ENCODE results near the gene EPAS1.

DNA sequence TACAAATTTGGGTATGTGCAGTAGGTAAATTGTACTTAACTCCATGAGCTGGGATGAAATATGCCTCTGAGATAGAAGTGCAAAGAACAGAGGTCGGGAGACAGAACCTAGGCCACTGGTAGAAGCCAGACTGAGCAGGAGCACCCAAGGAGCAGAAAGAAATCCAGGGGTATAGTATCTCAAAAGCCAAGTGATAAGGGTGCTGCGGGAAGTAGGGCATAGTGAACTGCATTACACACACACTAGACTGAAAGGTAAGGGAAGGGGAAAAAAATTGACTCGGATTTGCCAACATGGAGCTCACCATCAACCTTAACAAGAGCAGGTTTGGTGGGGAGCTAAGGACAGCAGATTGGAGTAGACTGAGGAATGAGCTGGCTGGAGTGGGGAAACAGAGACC is 92.8 kb downstream of the EPAS1 start:
- TF ChIP-seq, protein P1, sequence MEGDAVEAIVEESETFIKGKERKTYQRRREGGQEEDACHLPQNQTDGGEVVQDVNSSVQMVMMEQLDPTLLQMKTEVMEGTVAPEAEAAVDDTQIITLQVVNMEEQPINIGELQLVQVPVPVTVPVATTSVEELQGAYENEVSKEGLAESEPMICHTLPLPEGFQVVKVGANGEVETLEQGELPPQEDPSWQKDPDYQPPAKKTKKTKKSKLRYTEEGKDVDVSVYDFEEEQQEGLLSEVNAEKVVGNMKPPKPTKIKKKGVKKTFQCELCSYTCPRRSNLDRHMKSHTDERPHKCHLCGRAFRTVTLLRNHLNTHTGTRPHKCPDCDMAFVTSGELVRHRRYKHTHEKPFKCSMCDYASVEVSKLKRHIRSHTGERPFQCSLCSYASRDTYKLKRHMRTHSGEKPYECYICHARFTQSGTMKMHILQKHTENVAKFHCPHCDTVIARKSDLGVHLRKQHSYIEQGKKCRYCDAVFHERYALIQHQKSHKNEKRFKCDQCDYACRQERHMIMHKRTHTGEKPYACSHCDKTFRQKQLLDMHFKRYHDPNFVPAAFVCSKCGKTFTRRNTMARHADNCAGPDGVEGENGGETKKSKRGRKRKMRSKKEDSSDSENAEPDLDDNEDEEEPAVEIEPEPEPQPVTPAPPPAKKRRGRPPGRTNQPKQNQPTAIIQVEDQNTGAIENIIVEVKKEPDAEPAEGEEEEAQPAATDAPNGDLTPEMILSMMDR (IDR thresholded peaks at IDR 0.05) = no peak
- TF ChIP-seq POLR2A (IDR thresholded peaks at IDR 0.05) = no peak
